ENCODE data around the gene TOMM34.
A peak's percentile ranks its signal among the peaks of the same experiment; 100 is the strongest.

The TOMM34 gene, protein sequence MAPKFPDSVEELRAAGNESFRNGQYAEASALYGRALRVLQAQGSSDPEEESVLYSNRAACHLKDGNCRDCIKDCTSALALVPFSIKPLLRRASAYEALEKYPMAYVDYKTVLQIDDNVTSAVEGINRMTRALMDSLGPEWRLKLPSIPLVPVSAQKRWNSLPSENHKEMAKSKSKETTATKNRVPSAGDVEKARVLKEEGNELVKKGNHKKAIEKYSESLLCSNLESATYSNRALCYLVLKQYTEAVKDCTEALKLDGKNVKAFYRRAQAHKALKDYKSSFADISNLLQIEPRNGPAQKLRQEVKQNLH

DNA sequence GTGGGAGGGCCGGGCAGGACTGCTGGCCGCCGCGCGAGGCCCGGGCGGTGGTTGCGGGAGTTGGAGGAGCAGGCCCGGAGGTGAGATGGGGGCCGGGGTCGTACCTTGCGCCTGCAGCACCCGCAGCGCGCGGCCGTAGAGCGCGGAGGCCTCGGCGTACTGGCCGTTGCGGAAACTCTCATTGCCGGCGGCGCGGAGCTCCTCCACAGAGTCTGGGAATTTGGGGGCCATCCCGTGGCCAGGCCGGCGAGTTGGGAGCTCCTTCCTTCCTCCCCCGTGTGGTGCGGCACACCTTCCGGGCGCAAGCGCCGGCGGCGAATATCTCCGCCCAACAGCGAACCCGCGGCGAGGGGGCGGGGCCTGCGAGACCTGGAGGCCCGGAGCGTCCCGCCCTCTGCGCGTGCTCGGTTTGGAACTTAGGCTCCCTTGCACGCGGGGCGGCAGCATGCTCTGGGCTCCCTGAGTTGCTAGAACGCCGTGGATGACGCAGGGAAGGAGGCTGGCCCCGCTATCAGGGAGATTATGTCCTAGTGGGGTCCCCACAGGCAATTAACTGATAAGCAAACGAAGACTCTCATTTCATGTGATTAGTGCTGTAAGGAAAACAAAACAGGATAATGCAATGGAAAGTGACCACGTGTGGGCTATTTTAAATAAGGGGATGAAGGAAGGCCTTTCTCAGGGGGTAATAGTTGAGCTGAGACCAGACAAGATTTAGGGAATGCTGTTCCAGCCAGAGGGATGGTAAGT lies at the start of gene TOMM34:
Gene TOMM34 (minus strand): TSS at position 295 of the 750 bp plus-strand sequence. CDS start 64 bp downstream, at position 231.
- DNase-seq (ENCODE audit: low spot score), result peak; percentile 96

DNA sequence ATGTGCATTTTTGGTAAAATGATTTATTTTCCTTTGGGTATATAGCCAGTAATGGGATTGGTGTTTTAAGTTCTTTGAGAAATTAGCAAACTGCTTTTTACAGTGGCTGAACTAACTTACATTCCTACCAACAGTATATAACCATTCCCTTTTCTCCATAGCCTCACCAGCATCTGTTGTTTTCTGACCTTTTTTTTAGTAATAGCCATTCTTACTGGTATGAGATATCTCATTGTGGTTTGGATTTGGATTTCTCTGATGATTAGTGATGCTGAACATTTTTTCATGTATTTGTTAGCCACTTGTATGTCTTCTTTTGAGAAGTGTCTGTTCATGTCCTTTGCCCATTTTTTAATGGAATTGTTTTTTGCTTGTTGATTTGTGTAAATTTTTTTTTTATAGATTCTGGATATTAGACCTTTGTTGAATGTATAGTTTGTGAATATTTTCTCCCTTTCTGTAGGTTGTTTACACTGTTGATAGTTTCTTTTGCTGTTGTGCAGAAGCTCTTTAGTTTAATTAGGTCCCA lies 48.4 kb upstream of the TOMM34 start:
- no peak for DNase-seq (ENCODE audit: low spot score)

DNA sequence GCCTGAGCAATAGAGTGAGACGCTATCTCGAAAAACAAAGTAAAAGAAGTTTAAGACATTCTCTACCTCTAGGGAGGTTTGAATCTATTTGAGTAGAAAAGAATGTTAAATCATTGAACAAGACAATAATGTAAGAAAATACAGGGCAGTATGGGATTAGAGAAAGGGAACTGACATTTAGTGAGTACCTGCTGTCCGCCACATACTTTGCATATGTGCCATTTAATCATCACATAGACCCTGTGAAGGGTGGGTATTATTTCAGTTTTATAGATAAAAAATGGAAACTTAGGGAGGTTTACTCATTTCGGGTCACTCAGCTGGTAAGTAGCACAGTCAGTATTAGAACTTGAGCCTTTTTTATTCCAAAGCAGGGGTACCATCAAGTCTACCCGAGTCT lies 37.5 kb upstream of the TOMM34 start:
- no peak for DNase-seq (ENCODE audit: low spot score)

DNA sequence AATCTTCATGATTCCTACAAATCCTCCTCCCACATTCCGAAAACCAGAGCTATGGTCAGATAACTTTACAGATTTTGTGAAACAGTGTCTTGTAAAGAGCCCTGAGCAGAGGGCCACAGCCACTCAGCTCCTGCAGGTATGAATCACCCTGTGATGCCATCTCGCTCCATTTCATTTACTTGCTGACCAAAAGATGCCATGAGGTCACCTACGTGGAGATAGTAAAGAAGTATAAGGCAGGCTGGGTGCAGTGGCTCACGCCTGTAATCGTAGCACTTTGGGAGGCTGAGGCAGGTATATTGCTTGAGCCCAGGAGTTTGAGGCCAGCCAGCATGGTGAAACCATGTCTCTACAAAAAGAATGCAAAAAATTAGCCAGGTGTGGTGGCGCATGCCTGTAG lies 37.0 kb upstream of the TOMM34 start:
- no peak for DNase-seq (ENCODE audit: low spot score)

DNA sequence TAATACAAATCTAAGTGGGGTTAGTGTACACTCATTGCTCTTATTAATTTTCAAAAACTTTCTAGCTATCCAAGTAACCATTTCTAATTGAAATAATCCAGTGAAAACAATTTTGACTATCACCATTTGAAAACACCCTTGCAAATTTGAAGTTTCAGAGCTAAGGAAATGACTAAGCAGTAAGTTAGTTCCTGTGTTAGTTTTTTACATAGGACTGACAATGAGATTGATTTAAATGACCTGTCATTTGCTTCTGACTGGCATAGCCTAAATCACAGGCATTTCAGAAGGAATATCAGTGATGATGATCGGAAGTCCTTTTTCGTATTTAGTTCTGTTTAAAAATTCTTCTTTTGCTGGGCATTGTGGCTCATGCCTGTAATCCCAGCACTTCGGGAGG lies 33.1 kb upstream of the TOMM34 start:
- DNase-seq (ENCODE audit: low spot score), result no peak

DNA sequence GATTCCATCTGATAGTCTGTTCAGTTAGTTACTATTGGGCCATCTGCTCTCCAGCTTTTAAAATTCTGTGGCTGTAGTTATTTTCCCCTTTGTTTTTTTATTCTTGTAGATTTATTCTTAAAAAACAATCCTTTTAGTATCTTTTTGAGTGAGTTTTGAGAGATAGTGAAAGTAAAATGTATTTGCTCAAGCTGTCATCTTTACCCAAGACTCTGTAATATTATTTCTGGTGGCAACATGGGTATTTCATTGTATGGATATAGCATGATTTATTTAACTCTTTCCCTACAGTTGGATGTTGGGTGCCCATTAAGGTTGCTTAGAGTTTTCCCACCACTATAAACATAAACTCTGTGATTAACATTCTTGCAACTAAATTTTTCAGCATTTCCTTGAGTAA lies 30.8 kb upstream of the TOMM34 start:
- DNase-seq (ENCODE audit: low spot score), result no peak

DNA sequence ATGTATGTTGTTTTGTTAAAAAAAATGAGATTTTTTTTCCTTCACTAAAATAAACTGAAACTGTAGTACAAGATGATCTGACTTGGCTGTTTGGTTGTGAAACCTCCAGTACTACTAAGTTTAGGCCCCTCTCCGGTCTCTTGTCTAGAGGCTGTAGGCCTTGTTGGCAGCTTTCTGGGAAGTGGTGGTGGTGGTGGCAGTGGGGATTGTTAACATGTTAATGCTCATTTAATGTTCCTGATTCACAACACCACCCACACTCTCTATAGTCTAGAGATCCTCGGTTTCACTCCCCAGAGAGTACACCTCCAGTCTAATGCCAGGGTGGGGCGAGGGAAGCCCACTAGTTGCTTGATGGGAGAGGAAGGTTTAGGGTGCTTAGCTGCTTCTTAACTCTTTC lies 30.2 kb upstream of the TOMM34 start:
- no peak for DNase-seq (ENCODE audit: low spot score)

DNA sequence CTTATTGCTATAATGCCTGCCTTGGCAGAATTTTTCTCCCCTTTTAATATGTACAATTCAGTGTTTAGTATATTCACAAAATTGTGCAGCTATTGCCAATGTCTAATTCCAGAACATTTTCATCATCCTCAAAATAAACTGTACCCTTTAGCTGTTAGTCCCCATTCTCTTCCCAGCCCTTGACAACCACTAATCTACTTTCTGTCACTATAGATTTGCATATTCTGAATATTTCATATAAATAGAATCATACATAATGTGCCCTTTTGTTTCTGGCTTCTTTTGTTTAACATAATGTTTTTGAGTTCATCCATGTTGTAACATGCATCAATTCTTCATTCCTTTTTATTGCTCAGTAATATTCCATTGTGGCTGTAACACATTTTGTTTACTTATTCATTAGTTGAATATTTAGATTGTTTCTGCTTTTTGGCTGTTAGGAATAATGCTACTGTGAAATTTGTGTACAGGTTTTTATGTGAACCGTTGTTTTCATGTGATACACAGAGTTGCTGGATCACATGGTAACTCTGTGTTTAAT lies 28.5 kb upstream of the TOMM34 start:
- no peak for DNase-seq (ENCODE audit: low spot score)

DNA sequence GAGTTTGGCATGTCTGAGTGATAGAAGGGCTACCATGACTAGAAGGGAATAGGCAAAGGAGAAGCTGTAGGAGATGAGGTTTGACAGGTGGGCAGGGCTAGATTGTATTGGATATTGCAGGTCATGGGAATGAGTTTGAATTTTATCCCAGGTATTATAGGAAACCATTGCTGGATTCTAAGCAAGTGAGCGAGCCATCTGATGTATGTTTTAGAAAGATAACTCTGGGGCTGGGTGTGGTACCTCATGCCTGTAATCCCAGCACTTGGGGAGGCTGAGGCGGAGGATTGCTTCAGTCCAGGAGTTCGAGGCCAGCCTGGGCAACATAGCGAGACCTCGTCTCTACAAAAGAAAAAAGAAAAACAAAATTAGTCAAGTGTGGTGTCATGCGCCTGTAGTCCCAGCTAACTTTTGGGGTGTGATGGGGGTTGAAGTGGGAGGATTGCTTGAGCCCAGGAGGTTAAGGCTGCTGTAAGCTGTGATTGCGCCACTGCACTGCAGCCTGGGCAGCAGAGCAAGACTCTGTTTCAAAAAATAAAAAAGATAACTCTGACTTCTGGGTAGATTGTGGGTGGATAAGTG lies 23.0 kb upstream of the TOMM34 start:
- DNase-seq (ENCODE audit: low spot score), result no peak

DNA sequence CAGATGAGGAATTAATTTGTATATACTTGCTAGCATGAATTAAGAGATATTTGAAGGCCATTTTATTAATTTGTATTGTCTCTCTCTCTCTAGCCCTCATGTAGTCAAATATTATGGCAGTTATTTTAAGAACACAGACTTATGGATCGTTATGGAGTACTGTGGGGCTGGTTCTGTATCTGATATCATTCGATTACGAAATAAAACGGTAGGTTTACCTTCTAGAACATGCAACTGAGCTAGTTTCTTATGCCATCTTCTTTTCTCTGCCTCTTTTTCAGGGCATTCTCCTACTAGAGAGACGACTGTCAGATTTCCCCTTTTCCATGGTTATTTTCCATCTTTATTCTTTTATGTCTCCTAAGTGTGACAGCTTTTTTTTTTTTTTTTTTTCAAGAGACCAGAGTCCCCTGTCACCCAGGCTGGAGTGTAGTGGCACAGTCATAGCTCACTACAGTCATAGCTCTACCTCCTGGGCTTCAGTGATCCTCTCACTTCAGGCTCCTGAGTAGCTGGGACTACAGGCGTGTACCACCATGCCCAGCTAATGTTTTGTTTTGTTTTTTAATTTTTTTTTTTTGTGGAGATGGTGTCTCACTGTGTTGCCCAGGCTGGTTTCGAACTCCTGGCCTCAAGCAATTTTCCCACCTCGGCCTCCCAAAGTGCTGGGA lies 21.7 kb upstream of the TOMM34 start:
- DNase-seq (ENCODE audit: low spot score), result no peak

DNA sequence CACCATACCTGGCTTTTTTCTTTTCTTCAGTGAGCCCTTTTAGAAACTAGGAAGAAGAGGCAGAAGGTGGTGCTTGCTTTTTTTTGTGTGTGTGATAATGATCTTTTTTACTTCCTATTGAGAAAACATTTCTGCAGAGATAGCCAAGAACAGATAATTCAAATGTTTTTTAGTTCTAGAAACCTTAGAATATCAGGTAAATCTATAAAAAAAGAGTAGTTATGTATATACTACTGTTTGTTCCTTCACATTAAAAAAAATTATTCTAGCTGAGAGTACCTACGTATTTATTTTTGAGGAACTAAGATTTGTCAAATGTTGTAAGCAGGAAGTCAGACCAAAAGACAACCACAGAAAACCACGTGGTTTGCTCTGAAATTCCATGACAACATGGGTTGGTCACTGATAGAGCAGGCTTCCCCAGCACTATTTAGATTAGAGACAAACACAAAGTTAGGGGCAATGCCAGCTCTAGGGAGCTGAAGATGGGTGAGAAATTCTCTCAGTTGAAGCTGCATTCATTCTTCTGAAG lies 19.0 kb upstream of the TOMM34 start:
- DNase-seq (ENCODE audit: low spot score), result peak; percentile 36

DNA sequence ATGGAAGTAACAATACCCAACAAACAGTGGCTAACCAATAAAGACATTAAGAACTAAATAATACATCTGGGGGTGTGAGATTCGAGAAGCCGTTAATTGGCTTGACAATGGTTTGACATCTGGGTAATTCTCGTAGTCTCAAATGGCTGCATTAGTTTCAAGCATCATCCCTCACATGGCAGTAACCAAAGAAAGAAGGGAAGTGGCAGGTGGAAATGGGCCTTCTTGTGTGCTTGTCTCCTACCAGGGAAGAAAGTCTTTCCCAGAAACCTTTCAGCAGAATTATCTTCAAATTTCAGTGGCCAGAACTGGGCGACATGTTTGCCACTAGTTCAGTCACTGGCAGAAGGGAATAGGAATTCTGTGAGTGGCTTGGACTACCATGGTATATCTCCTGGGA lies 16.5 kb upstream of the TOMM34 start:
- no peak for DNase-seq (ENCODE audit: low spot score)

DNA sequence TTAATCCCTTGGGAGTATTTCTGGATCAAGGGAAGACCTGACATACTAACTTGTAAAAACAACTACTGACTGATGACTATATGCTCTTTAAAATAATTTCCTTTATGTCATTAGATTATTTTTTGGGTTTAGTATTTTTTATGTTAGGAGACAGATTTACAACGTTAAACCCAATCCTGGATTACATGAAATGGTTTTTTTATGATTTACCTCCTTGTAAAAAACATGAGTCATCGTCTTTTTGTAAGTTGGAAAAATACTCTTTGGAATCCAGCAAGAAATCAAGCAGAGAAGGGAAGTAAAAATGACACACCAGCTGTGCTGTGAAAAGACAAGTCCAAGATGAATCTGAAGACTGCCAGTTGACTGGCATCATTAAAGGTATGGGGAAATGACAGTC lies 12.9 kb upstream of the TOMM34 start:
- peak; percentile 12 for DNase-seq (ENCODE audit: low spot score)

DNA sequence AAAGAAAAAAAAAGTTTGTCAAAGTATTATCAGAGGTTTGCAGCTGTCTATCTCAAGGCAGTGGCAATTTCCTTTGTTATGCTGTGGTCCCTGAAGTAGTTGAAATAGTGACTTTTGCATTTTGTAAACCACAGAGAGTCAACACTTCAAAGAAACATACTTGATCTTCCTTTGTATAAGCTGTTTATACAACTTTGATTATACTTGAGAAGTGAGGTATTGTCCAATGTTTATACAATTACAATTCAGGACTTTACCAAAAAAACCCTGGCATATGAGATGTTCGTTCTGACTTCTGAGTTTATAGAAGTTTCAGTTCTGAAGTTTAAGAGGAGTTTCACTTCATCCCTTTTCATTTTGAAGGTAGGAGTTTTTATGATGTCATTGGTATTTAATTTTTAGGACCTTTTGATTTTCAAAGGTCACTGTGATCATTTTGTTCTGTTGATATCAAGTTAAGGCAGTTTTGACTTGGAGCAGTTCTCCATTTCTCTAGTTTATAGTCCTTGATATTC lies 10.1 kb upstream of the TOMM34 start:
- DNase-seq (ENCODE audit: low spot score), result no peak

DNA sequence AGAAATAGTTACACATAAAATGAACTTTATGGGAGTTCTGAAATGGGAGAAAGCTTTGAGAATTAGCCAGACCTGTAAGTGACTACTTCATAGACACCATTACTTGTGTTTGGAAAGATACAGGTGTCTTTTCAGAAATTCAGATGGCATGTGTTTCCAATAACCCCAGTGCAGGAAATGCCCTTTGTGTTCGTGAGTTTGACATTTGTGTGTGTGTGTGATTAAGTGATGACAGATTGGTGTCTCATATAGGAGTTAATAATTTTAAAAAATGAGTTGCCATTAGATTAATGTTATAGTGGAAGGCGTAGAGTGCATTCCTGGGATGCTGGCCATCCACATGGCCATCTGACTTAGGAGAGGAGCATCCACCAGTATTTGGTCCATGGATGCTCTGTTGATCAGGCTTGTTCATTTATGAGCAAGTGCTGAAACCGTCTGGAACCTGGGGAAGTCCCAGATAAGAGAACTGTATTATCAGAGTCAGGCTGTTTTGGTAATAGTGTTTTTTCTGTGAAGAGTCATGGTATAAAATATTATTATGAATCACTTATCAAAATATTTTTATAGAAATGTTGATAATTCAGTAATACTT lies 9.2 kb upstream of the TOMM34 start:
- no peak for DNase-seq (ENCODE audit: low spot score)

DNA sequence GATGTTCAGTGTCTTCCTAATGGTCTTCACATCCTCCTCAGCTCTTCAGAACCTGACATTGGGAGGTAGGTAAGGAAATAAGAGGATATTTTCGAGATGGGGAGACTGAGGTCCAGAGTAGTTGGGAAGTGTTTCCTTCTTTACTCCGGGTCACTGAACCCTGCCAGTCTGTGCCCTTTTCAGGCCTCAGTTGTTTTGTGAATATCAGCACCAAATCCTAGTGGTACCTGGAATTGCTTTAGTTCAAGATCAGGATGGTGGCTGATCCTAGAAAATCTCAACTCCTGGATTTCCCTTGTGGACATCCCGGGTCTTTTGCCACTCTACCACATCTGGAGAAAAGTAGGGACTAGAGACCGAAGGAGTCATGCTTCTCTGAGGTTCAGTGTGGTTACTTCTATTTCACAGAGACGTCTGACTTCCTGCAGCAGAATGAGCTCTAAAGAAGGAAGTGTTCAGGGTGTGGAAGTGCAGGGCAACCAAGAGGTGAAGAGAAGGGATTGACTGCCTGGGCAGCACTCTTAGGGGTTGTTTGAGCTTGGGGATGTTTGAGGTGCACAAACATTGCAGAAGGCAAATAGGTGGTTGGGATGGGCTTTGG lies 7.1 kb upstream of the TOMM34 start:
- DNase-seq (ENCODE audit: low spot score), result peak; percentile 11

DNA sequence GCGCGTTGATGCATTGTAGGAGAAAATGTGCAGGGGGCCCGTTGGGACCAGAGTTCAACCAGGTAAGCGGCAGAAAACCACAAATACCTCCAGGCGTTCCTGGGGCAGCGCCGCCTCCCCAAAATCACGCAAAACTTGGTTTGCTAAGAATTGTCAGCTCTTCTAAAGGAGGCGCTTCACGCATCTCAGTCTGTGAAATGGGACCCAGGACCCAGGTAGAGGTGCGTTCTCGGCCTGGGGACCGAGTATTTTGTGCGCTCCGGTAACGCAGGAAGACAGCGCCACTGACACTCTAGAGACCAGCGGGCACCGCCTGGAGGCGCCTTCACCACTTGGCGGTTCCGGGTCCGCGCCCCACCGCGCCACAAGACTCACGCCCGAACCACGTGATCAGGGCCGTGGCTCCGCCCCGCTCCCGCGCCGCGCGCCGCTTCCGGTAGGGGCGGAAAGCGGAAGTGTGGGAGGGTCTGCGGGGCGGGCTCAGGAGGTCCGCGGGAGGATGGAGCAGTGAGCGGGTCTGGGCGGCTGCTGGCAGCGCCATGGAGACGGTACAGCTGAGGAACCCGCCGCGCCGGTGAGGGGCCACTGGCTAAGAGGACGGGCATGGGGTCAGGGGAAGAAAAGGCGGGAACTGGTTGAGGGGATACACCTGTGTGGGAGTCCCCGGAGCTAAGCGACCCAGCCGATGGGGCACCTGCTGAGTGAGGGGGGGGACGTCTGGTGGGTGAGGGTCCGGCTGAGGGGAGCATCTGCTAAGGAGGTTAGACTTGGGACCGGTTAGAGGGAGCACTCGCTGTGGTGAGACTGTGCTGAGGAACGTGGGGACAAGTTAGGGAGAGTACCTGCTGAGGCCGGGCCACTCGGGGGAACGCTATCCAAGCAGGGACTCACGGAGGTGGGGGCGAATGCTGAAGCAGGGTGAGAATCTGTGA lies 6.1 kb upstream of the TOMM34 start, which contains the start of gene STK4:
Gene STK4 (plus strand): TSS at position 483 of the 932 bp plus-strand sequence. CDS start 57 bp downstream, at position 540.
- DNase-seq (ENCODE audit: low spot score), result peak; percentile 87

DNA sequence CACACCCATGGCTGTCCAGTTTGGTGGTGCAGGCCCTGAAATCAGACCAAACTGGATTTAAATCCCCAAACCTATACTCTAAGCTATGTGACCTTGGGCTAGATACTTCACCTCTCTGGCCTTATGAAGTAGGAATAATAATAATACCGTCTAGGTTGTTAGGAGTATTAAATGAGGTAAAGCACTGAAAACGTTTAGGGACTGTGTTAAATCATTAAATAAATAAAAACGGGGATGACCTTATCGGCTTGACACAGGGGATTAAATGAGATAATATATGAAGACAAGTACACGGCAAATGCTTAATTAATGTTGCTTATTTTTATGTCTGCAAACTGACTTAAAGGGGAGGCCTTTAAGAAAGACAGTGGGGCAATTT lies 5.4 kb upstream of the TOMM34 start:
- no peak for DNase-seq (ENCODE audit: low spot score)

DNA sequence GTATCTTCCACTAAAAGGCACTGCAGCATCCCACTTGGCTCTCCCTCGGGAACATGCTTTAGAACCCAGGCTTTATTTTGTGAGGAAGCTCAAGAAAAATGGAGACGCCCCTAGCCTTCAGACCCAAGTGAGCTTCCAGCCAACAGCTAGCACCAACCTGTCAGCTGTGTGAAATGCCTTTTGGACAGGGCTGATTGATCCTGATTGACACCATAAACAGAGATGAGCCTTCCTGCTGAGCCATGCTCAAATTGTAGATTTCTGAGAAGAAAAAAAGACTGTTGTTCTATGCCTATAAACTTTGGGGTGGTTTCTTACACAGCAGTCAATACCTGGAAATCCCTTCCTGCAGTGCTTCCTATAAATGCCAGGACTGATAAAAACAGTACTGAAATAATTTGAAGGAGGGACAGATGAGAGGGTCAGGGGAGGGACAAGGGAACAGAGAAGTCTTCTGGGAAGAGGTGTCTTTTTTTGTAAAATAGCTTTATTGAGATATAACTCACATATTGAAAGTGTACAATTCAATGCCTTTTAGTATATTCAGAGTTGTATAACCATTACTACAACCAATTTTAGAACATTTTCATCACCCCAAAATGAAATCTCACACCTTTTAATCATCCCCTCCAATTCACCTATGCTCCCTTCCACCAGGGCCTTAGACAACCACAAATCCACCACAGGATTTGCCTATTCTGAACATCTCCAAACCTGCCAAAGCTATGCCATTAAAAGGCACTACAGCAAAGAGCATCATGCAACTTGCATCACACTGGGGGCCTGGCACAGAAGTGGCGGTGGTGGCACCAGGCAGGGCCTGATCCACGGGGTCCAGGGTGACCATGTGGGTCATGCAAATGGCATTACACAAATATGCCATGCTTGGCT lies 3.4 kb upstream of the TOMM34 start:
- DNase-seq (ENCODE audit: low spot score), result no peak
